Cortex of kidney (tissue), 1 donor: ENCODE data around the gene RAPGEF1.

ENCODE experiments used
- DNase-seq: peaks from one replicate; lab custom pipeline; 2025; lab: John Stamatoyannopoulos, UW

The RAPGEF1 gene

DNA sequence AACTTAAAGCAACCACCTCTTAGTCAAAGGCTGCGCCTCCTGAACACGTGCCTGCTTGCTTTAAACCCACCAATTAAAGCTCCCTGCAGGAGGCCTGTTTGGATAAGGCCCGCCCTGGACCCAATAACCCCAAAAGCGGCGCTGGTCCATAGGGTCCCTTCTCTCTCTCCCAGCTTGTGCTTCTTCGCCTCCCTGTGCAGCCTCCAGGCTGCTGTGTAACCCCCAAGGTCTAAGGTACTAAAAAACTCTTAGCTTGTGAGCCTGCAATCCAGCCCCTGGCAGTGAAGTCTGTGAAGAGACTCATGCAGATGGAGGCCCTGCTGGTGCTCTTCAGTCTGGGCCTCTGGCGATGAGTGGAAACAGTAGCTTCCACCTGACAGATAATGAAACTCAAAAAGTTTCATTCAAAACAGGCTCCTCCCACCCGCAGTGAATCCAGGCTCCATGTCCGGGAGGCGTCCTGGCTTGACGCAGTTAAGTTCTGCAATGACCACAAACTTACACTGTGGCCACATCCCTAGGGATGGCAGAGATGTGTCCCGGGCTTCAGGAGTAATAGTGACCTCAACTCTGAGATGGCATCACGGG is 97.3 kb downstream of the RAPGEF1 start:
- DNase-seq = no peak

DNA sequence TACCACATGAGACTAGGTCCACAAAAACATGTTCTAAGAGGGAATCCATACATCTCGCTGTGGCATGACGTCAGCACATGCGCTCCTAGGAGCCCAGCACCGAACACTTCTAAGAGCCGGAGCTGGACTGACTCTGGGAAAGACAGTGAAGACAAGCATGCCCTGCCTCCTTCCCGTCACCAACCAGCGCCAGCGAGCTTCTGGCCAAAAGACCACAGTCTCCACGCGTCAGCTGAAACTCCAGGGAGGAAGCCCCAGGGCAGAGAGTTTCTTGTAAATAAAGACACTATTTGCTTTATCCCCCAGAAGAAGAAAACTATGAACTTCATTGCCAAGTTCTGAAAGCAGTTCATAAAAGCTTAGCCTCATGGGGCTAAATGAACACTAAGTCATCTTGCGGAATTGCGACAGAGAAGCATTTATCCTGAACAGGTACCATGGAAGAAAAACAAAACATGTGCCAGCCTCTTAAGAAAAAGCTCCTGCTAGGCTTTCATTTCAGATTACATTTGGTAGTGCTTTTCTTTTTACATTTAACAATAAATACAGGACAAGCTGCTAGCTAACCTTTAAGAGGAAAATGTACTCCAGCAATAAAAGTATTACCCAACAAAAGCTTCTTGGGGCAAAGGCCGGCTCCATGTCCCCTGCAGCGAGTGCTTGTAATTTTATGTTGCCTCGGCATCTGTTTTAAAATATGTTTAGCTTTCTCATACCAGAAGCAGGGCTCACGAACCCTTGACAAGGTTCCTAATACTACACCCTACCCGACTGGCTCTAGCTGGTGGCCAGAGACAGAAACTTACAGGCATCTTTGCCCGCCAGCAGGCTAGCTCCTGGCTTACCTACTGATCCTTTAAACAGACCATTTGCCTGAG is 98.0 kb downstream of the RAPGEF1 start:
- no peak for DNase-seq

DNA sequence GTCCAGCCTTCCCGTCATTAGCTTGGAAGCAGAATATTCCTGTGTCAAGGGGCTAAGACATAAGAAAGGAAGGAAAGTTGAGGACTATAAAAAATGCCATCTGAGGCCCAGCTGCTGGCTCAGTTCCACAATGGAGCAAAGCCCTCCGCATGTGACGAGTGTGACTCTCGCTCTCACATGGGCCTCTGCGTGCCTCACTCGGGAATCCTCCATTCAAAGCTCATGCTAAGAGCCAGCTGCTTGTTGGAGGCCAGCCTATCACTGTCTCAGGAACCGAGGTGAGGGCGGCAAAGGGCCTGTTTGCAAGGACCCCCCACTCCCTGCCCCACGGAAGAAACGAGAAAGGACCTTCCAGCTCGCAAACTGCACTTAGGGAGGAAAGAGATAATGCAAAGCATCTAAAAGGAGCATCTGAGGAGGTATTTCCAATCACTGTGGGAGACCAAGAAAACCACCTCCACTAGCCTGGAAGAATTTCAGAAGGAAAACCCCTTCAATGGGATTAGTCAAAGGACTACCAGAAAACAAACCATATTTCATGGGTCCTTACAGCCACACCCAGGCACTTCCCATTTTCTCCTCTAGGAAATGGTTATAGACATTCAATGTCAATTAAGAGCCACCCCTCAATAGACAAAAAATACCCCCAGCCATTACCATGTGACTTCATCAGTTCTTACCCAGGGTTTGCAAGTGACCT is 99.3 kb downstream of the RAPGEF1 start:
- DNase-seq = no peak

DNA sequence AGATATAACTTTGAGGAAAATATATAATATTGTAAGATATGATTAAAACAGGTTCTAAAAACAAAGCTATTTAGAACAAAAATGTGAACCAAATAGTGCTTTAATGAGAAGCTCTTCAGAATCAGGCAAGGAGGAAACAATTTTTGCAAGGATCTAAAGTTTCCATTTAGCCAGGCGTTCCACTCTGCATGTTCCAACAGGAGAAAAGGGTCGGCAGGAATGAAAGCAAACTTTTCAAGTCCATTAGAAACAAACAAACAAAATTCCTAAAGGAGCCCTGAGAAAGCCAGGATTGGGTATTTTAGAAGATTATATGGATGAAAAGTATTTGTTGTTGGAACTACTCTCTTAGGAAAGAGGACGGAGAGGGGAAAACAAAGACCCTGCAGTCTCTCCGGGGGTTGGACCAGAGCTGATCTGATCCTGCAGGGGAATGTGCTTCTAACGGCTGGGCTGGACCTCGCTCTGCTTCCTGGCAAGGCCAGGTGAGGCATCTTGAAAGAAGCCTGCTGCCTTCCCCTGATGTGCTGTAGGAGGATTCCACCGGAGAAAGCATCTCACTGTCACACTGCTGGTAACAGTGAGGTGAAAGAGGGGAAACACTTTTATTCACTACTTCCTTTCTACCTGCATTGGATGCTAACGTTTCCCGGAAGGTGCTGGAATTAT is 100.0 kb downstream of the RAPGEF1 start:
- DNase-seq = no peak

DNA sequence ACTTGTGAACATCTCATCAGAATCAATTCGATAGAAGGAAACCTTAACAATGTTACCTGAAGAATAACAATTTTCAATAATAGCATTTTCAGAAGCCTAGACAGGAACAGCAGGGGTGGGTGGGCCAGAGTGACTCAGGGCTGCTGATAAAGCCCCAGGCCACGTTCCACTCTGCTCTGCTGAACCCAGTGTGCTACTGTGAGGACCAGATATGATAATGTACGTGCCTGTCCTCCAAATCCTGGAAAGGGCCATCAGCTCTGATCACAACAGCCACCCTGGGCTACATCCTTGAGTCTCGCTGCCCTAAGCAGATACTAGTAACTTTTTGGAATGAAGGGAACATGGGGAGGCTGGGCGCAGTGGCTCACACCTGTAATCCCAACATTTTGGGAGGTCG is 103.3 kb downstream of the RAPGEF1 start:
- DNase-seq = no peak

DNA sequence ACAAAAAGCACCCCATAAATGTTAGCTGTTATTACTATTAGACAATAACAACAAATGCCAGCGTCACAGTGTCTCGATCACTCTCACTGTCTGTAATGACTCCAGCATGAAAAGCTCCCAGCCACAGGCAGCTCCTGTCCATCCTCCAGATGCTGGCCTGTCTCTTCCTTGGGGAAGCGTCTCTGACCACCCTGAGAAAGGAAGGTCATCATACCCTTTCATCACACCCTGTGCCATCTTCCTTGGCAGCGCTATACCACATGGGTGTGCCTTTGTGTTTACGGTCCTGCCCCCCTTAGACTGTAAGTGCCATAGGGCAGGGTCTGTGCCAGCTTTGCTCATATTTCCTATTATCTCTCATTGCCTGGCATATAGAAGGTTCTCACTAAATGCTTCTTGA is 104.0 kb downstream of the RAPGEF1 start:
- DNase-seq = no peak

- no peak for DNase-seq
Measured at GRCh38 chr9:131635285-131635684, 104.6 kb downstream of the RAPGEF1 start.

GRCh38 chr9:131633491-131634031 is 106.3 kb downstream of the RAPGEF1 start:
- DNase-seq = no peak

GRCh38 chr9:131631306-131631705 is 108.6 kb downstream of the RAPGEF1 start:
- DNase-seq = no peak

DNA sequence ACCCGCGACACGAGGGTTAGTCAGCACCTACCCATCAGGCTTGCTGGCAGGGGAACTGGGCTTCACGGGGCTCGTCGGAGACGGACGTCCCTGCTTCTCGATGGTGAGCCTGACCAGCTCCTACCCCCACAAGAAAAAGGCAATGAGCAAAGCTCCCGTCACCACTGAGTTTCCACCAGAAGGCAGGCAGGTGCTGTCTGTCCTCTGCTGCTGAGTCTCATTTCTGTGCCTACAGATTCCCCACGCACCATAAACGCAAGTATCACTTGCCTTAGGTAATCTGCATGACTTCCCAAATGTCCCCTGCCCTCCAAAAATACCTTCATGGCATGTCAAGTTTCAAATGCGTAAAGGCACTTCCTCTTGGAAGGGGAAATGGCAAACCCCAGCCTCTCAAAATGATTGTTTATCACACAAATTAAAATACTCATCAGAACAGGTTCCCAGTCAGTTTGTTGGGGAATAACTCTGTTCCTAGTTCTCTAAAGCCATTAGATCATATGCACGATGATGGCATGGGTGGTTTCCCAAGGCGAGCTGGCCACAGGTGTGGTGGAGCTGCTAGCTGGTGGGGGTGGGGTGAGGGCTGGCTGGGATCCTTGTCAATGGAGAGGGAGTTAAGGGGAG is 109.6 kb downstream of the RAPGEF1 start:
- DNase-seq = no peak

GRCh38 chr9:131629825-131630204 is 110.1 kb downstream of the RAPGEF1 start:
- no peak for DNase-seq

DNA sequence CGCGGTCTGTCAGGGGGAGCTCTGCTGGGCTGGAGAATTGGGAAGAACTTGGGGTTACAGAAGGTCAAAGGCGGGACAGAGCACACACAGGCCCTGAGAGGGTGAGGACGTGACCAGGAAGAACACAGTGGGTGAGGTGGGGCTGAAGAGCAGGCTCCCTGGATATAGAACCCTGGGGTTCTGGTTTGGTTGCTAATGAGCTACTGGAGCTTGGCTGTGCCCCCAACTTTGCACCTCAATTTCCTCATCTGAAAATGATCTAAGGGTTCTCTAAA is 110.7 kb downstream of the RAPGEF1 start:
- no peak for DNase-seq

DNA sequence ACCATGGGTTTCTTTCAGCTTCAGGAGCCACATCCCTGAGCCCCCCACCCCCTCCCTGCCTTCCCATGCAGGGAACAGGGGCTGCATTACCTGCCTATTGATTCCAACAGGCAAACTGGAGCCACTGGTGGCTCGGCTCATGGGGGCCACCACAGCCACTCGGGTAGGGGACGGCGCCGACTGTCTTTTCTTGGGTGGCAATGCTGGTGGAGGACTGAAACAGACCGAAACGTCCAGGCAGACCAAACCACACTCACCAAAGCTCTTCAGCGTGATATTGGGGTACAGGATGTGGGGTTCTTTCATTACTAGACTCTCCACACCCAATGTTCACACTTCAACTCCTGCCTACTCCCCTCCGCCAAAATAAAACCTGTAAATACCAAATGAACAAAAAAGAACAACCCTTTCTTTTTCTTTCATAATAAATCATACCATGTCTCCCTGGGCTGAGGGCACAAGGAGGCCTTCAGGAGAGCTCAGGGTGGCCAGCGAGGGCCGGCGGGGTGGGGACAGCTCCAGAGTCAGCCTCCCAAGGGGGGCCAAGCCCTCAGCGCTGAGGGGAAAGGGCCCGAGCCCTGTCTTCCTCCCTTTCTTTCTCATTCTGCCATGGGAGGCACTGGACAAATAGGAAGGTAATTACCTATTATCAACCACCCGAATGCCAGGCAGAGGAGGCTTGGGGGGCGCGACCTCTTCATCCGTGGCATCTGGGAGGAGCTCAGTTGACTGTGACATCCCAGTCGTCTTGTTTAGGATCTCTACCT is 111.2 kb downstream of the RAPGEF1 start:
- no peak for DNase-seq

- DNase-seq = no peak
Measured at GRCh38 chr9:131627648-131628458, 112.0 kb downstream of the RAPGEF1 start.

DNA sequence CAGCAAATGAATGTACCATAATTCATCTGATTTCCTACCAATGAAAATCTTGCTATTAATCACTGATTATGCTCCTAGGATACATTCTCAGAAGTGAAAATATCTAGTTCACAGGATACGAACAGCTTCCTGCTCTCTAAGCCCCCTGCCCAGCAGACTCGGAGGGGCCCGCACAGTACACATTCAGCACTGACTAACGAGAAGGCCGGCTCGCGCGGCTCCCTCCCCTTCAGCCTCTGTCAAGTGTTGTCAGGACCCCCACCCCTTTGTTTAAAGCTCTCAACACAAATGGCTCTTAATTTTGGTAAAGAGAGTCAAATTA is 112.6 kb downstream of the RAPGEF1 start:
- DNase-seq = no peak

GRCh38 chr9:131625790-131626670 is 113.8 kb downstream of the RAPGEF1 start:
- DNase-seq = no peak

DNA sequence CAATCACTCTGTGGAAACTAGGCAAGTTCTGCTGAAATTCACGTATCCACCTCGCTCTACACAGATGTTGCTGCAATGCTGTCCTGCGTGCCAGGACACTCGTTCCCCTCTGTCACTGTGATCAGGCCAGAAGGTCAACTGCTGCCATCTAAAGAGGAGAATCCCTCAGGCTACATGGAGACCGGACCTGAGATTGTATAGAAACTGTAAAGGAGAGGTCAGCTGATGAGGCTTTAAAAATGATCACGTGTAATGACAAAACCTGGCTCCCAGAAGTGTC is 114.4 kb downstream of the RAPGEF1 start:
- no peak for DNase-seq

GRCh38 chr9:131624636-131625507 is 115.0 kb downstream of the RAPGEF1 start:
- no peak for DNase-seq
